Pancreas (tissue), 10 donors: ENCODE data around the gene LMNTD2. TPM values are rescaled to one million over a fixed set of nuclear protein-coding genes. Genes with fewer than 3 reads are reported as not detected.
"Not testable (repeated sequence)": the region's sequence is repeated elsewhere in the genome, so short reads cannot be mapped to it uniquely, and the experiment has no call there.

Experiments used
- ATAC-seq, 4 donors: fragments of 200-7000 bp; cut with Tn5 transposase; one replicate each; pipeline versions ENCODE4 v1.8.0 to v1.9.1; 2020; ENCODE audit warnings: mild to moderate bottlenecking in 4 of 4, moderate library complexity in 4 of 4
- DNase-seq, 6 donors: peaks; one replicate each; pipeline ENCODE4 v3.0.0-alpha.2; 2020
- FAIRE-seq: peaks from 2 replicates; lab custom pipeline; 2012; peaks lifted over from hg19 to GRCh38; lab: Jason Lieb, UNC
- H3K27ac ChIP-seq, 4 donors: fragments of 200-600 bp; sonication (generic); 1 replicate in 3 of 4; 2 replicates in 1 of 4; pipeline versions ENCODE4 v1.5.0 to v1.8.0; 2020
- H3K27me3 ChIP-seq, 4 donors: fragments of 200-600 bp; one replicate each; pipeline ENCODE4 v1.8.0; 2021
- H3K36me3 ChIP-seq, 3 donors: fragments of 200-600 bp; sonication (generic) in 1 of 3; one replicate each; pipeline versions ENCODE4 v1.5.0 to v1.8.0; 2020 to 2021
- H3K4me1 ChIP-seq, 3 donors: fragments of 200-600 bp; one replicate each; pipeline ENCODE4 v1.8.0; 2021
- H3K4me3 ChIP-seq, 4 donors: fragments of 200-600 bp; sonication (generic) in 2 of 4; one replicate each; pipeline versions ENCODE4 v1.5.0 to v1.8.0; 2020 to 2021
- H3K9me3 ChIP-seq, 4 donors: fragments of 200-600 bp; one replicate each; pipeline ENCODE4 v1.8.0; 2021
- whole genome bisulfite sequencing, 2 donors: extraction: QIAGEN DNeasy Blood & Tissue Kit; methylation state at CpG; one replicate each; pipeline ENCODE4 v1.1.7; 2013; 5-methylcytosine and 5-hydroxymethylcytosine counted together
- intact Hi-C, 3 donors: fragments of 100-400 bp; cut with DNase I; formaldehyde crosslinking; loops; one replicate each; pipeline versions ENCODE4 v1.11.1 to v1.14.2; 2022
- polyA plus RNA-seq, 2 donors: library from polyadenylated mRNA; stranded (reverse); fragments of 200-250 nt; gene quantifications; one replicate each; pipeline ENCODE4 v1.2.3, GENCODE V29; 2013
- total RNA-seq, 6 donors: library from RNA; stranded (reverse); fragmentation: NEBNext Ultra II Directional in 4 of 6; extraction: Animal tissue kit (Norgen Biotek cat#: 25700) in 4 of 6; gene quantifications; one replicate each; pipeline versions ENCODE4 v1.2.1 to v1.2.4, GENCODE V29; 2021 to 2023
- TF ChIP-seq, protein P1 (sequence below), 4 donors: fragments of 200-600 bp; sonication (generic) in 3 of 4; IDR thresholded peaks; one replicate each; pipeline versions ENCODE4 v1.5.0 to v1.8.0; 2021; ENCODE audit warnings: antibody characterized with exemption in 4 of 4
- donor health status: healthy with polysubstance abuse.
- donor health status: DM: no; HTN: no; CAD: no; lungs with moderate emphysema.
- donor health status: DM: no; HTN: no; CAD: no.
- donor health status: control.
- donor health status: control.
- donor health status: Bipolar disorder and iron deficiency.
- donor health status: DM: yes; HTN: yes; CAD: no.
- donor health status: DM: no; HTN: no; CAD: no.
- donor health status: DM: no; HTN: no; CAD: no.
- donor health status: DM: yes; HTN: yes; CAD: no.

Gene LMNTD2
- total and polyA plus RNA-seq, 8 donors, result 2.7 to 24.2 (median 5.9) TPM

DNA sequence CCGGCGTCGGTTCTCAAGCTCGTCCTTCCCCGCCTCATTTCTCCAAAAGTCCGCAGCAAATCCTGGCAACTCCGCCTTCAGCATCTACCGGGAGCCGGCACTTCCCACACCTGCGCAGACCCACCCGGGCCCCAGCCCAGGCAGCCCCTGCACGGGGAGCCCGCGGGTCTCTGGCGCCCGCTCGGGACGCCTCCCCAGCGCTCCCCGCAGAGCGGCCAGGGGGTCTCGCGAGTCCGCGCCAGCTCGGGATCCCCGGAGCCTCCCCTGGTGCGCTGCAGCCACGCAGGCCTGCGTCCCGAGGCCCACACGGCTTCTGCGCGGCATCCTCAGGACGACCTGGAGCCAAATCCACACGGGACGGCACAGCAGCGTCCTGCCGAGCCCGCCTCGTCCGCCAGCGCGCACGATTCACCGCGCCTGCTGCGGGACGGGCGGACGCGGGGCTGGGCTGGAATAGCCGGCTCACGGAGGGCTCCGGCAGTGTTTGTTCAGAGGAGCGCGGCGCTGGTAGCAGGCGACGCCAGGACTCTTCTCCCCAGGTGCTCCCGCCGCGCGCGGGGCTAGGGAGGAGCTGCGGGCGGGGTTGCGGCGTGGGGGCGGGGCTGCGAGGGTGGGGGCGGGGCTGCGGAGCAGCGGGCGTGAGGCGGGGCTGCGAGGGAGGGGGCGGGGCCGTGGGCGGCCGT, 14.9 kb upstream of the LMNTD2 start:
- H3K27ac ChIP-seq, result peak overlapping the region; percentile 49 to 63 (median 54)
- FAIRE-seq, result no peak

DNA sequence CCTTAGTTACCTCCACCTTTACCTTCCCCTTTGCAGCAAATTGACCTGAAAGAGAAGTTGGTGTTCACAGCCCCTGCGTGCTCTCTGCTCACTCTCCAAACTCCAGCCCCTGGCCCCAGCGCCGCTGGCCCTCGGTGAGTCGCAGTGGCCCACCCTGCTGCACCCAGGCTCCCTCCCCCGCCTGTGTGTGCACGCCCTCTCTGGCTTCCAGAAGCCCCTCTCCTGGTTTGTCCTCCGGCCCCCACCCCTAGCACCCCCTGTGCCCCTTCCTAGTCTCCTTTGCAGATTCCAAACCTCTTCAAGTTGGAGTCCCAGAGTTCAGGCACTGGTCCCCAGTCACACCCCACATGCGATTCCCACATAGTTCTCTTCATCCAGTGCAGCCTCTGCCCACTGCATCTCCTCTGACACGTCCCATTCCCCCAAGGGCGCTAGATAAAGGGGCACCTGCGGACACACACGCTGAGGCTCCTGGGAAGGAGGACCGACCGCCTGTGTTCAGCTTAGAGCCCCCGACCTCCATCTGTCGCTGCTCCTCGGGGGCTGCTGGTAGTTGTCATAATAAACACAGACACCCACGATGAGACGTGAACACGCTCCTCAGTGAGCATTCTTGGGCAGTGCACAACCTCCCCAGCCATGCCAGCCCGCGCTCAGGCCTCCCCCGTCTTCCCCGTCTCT, 14.2 kb upstream of the LMNTD2 start:
- H3K27ac ChIP-seq, result peak overlapping the region in 1 of 4 donors; percentile 63
- H3K4me3 ChIP-seq, result peak overlapping the region in 3 of 4 donors; percentile 65 to 79 (median 70)
- no peaks in the 10 kb centered on the region for H3K9me3 ChIP-seq
- ATAC-seq, result no peak
- no peak for FAIRE-seq
- TF ChIP-seq, protein P1, sequence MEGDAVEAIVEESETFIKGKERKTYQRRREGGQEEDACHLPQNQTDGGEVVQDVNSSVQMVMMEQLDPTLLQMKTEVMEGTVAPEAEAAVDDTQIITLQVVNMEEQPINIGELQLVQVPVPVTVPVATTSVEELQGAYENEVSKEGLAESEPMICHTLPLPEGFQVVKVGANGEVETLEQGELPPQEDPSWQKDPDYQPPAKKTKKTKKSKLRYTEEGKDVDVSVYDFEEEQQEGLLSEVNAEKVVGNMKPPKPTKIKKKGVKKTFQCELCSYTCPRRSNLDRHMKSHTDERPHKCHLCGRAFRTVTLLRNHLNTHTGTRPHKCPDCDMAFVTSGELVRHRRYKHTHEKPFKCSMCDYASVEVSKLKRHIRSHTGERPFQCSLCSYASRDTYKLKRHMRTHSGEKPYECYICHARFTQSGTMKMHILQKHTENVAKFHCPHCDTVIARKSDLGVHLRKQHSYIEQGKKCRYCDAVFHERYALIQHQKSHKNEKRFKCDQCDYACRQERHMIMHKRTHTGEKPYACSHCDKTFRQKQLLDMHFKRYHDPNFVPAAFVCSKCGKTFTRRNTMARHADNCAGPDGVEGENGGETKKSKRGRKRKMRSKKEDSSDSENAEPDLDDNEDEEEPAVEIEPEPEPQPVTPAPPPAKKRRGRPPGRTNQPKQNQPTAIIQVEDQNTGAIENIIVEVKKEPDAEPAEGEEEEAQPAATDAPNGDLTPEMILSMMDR (IDR thresholded peaks at IDR 0.05), result no peak
- H3K27me3 ChIP-seq, result no peaks in the 10 kb centered on the region
- peaks cover 20 to 24% (median 21%) of the 10 kb centered on the region in 3 donors for H3K4me1 ChIP-seq
- peak in 2 of 6 donors; percentile 58 to 71 for DNase-seq
- 32 to 33% methylated on average over 25 of the region's 25 CpGs for WGBS, 2 donors
- no peaks in the 10 kb centered on the region for H3K36me3 ChIP-seq
- intact Hi-C loops, result no loop called here

More for the DNA sequence above, 14.9 kb upstream of the LMNTD2 start:
- ATAC-seq (peak; percentile 2 to 78 (median 64)), DNase-seq (peak; percentile 61 to 92 (median 72))
- TF ChIP-seq, protein P1 (IDR thresholded peaks at IDR 0.05), result no peak
- Histone ChIP-seq H3K9me3 (no peaks in the 10 kb centered on the region), H3K36me3 (no peaks in the 10 kb centered on the region), H3K27me3 (no peaks in the 10 kb centered on the region), H3K4me3 (peak overlapping the region; percentile 55 to 79 (median 68)), H3K4me1 (peaks cover 22 to 31% (median 26%) of the 10 kb centered on the region in 3 donors)
- intact Hi-C loops, result no loop called here
- 1 to 2% methylated on average over 51 to 72 of the region's 81 CpGs for WGBS, 2 donors

DNA sequence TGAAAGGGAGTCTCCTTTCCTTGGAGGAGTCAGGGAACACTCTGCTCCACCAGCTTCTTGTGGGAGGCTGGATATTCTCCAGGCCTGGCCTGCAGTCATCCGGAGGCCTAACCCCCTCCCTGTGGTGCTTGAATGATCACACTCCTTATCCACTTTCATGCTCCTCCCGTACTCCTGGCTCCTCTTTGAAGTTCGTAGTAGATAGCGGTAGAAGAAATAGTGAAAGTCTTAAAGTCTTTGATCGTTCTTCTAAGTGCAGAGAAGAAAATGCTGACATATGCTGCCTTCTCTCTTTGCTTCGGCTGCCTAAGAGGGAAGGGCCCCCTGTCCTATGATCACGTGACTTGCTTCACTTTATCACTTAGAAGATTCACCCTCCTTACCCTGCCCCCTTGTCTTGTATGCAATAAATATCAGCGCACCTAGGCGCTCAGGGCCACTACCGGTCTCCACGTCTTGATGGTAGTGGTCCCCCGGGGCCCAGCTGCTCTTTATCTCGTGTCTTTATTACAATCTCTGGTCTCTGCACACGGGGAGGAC, 13.6 kb upstream of the LMNTD2 start:
- FAIRE-seq, H3K27me3 ChIP-seq, H3K9me3 ChIP-seq, intact Hi-C loops, H3K36me3 ChIP-seq, ATAC-seq, H3K27ac ChIP-seq, H3K4me3 ChIP-seq: not testable (repeated sequence)
- DNase-seq, result peak in 1 of 6 donors; percentile 17
- peaks cover 13 to 21% (median 17%) of the 10 kb centered on the region in 3 donors for H3K4me1 ChIP-seq
- 69 to 75% methylated on average over 14 of the region's 14 CpGs for WGBS, 2 donors

DNA sequence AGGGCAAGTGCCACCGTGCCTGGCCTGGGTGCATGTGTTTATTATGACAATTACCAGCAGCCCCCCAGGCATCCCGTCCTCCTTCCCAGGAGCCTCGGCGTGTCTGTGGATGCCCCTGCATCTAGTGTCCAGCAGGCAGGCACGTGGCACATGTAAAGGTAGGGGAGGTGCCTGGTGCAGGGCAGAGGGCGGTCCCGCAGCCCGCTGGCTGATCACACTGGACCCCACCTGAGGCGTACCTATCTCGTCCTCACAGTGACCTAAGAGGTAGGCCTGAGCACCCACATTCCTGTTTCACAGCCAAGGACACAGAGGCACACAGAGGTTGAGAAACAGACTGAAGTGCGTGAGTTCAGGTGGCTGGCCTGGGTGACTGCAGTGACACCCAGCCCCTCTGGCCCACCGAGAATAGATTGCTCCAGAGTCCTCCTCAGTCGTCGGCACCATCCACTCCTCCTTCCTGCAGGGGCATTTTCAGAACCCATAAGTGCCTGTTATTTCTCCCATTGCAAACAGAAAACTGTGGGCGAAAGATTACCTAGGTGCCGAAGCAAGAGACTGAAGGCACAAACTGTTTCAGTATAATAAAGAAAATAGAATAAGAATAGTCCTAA, 12.7 kb upstream of the LMNTD2 start:
- FAIRE-seq (no peak), DNase-seq (no peak), ATAC-seq (no peak)
- 87 to 92% methylated on average over 16 of the region's 16 CpGs for WGBS, 2 donors
- peaks cover 9 to 13% (median 13%) of the 10 kb centered on the region in 3 donors for H3K4me1 ChIP-seq
- no peaks in the 10 kb centered on the region for H3K36me3 ChIP-seq
- no peak overlapping the region for H3K27ac ChIP-seq
- intact Hi-C loops, result no loop called here
- TF ChIP-seq, protein P1 (IDR thresholded peaks at IDR 0.05), result no peak
- H3K4me3 ChIP-seq, result no peak overlapping the region
- H3K27me3 ChIP-seq, result no peaks in the 10 kb centered on the region
- no peaks in the 10 kb centered on the region for H3K9me3 ChIP-seq

DNA sequence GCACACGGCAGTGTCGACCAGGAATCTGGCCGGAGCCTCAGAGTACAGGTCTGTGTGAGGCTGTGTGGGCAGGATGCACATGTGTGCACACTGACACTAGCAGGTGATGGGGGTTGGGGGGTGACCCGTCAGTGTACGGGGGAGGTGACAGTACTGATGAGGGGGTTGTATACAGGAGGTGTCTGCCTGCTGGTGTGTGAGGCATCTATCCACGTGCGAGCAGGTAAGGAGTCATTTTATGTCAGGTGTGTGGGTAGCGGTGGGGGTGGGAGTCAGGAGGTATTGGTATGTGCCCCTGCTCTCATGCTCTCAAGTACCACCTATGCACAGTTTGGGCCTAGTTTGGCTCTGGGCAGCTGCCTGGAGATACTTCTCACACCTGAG, 11.3 kb upstream of the LMNTD2 start:
- TF ChIP-seq, protein P1 (IDR thresholded peaks at IDR 0.05), result no peak
- Histone ChIP-seq H3K27me3 (no peaks in the 10 kb centered on the region), H3K36me3 (no peaks in the 10 kb centered on the region), H3K4me1 (peaks cover 0 to 7% (median 0%) of the 10 kb centered on the region in 3 donors), H3K27ac (no peak overlapping the region), H3K9me3 (no peaks in the 10 kb centered on the region), H3K4me3 (no peak overlapping the region)
- ATAC-seq (no peak), DNase-seq (no peak), FAIRE-seq (no peak)
- WGBS, 2 donors, result 69 to 72% methylated on average over 8 of the region's 8 CpGs
- intact Hi-C loops, result no loop called here
